GM12874 (cell line): ENCODE results near the gene ARL6.

ENCODE experiments used
- CTCF ChIP-seq: IDR thresholded peaks from 2 replicates; pipeline ENCODE4 v1.5.1; 2011; ENCODE audit warnings: low read depth, mild to moderate bottlenecking, control low read depth, low read length, moderate library complexity; ENCODE audit not compliant: insufficient read depth

Gene ARL6

GRCh38 chr3:97764407-97765238, at the start of gene ARL6:
TSS of gene ARL6 (plus strand) at chr3:97764758. CDS start at chr3:97768108, 3,350 bp downstream.
- TF ChIP-seq CTCF, result no peak

GRCh38 chr3:97719156-97719821, 45.3 kb upstream of the ARL6 start:
- TF ChIP-seq CTCF, result peak; percentile 85

- no peak for TF ChIP-seq CTCF
These were observed 44.1 kb upstream of the ARL6 start for GRCh38 chr3:97720417-97720816.

GRCh38 chr3:97721446-97721845, 43.1 kb upstream of the ARL6 start:
- TF ChIP-seq CTCF, result no peak

- no peak for TF ChIP-seq CTCF
These were observed 27.6 kb upstream of the ARL6 start for GRCh38 chr3:97736928-97737327.

- TF ChIP-seq CTCF, result no peak
These were observed 25.8 kb upstream of the ARL6 start for GRCh38 chr3:97738761-97739160.

GRCh38 chr3:97742036-97742435, 22.5 kb upstream of the ARL6 start:
- TF ChIP-seq CTCF, result no peak
